ENCODE results near the gene TP53BP2.

The TP53BP2 gene

GRCh38 chr1:223852337-223852736 is 6.6 kb upstream of the TP53BP2 start:
- TF ChIP-seq CTCF (IDR thresholded peaks at IDR 0.05; ENCODE audit: poor library complexity, severe bottlenecking) = no peak
- Histone ChIP-seq H3K27me3 (ENCODE audit: insufficient read depth, poor library complexity, severe bottlenecking) (no peaks in the 10 kb centered on the region), H3K27ac (ENCODE audit: poor library complexity, severe bottlenecking) (no peak overlapping the region), H3K4me3 (ENCODE audit: severe bottlenecking) (no peak overlapping the region), H3K36me3 (ENCODE audit: low read depth) (no peaks in the 10 kb centered on the region), H3K4me1 (ENCODE audit: insufficient read depth, poor library complexity, severe bottlenecking) (no peaks in the 10 kb centered on the region), H3K9me3 (ENCODE audit: severe bottlenecking) (no peaks in the 10 kb centered on the region)
- ATAC-seq (ENCODE audit: low read depth) = no peak
- DNase-seq (ENCODE audit: low spot score) = no peak

DNA sequence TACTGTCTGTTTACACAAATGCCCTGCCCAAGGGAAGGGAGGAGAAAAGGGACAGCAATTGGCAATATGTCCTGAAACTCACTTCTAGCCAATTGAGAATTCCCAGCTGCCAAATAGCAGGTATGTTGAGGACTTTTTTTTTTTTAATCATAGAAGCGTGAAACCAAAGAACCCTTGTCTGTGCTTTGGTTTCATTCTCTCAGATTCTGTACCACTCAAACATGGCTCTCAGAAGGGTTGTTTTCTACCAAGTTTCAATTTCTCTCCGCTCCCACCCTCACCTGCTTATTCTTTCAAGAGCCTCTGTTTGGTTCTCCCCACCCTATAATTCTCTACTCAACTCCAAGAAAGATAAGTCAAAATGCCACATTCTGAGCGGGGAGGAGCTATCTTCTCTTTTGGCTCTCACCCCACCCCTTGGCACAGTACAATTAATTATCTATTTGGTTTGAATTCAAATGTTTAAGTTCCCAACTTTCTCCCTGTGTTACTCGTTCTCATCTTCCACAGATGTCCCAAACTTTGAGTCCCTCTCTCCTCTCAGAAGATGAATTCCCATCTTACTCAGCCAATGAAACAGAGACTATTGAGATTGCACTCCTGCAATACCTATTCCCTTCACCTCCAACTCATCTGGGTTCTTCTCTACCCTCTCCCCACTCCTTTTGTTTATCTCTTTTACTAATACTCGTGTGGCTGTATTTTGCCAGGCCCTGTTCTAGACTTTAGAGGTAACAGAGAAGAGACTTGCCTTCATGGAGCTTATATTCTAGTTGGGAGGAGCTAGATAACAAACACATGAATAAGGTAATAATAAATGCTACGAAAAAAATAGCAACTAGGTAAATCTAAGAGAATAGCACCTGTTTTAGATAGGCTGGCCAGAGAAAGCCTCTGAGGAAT is 3.9 kb upstream of the TP53BP2 start:
- Histone ChIP-seq H3K27ac (ENCODE audit: poor library complexity, severe bottlenecking) (no peak overlapping the region), H3K4me3 (ENCODE audit: severe bottlenecking) (no peak overlapping the region), H3K27me3 (ENCODE audit: insufficient read depth, poor library complexity, severe bottlenecking) (no peaks in the 10 kb centered on the region), H3K36me3 (ENCODE audit: low read depth) (no peaks in the 10 kb centered on the region), H3K9me3 (ENCODE audit: severe bottlenecking) (no peaks in the 10 kb centered on the region), H3K4me1 (ENCODE audit: insufficient read depth, poor library complexity, severe bottlenecking) (no peaks in the 10 kb centered on the region)
- no peak for TF ChIP-seq CTCF (IDR thresholded peaks at IDR 0.05; ENCODE audit: poor library complexity, severe bottlenecking)
- no peak for ATAC-seq (ENCODE audit: low read depth)
- DNase-seq (ENCODE audit: low spot score) = no peak

DNA sequence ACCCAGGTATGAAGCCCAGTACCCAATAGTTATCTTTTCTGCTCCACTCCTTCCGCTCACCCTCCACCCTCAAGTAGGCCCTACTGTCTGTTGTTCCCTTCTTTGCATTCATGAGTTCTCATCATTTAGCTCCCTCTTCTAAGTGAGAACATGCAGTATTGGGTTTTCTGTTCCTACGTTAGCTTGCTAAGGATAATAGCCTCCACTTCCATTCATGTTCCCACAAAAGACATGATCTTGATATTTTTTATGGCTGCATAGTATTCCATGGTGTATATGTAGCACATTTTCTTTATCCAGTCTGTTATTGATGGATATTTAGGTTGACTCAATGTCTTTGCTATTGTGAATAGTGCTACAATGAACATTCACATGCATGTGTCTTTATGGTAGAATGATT is 2.8 kb upstream of the TP53BP2 start:
- no peaks in the 10 kb centered on the region for H3K27me3 ChIP-seq (ENCODE audit: insufficient read depth, poor library complexity, severe bottlenecking)
- DNase-seq (ENCODE audit: low spot score) (no peak), ATAC-seq (ENCODE audit: low read depth) (no peak)
- no peak overlapping the region for H3K27ac ChIP-seq (ENCODE audit: poor library complexity, severe bottlenecking)
- H3K4me3 ChIP-seq (ENCODE audit: severe bottlenecking) = no peak overlapping the region
- H3K9me3 ChIP-seq (ENCODE audit: severe bottlenecking) = no peaks in the 10 kb centered on the region
- no peaks in the 10 kb centered on the region for H3K36me3 ChIP-seq (ENCODE audit: low read depth)
- no peaks in the 10 kb centered on the region for H3K4me1 ChIP-seq (ENCODE audit: insufficient read depth, poor library complexity, severe bottlenecking)
- TF ChIP-seq CTCF (IDR thresholded peaks at IDR 0.05; ENCODE audit: poor library complexity, severe bottlenecking) = no peak

GRCh38 chr1:223847781-223848345 is 2.1 kb upstream of the TP53BP2 start:
- Histone ChIP-seq H3K9me3 (ENCODE audit: severe bottlenecking) (no peaks in the 10 kb centered on the region), H3K27me3 (ENCODE audit: insufficient read depth, poor library complexity, severe bottlenecking) (no peaks in the 10 kb centered on the region), H3K36me3 (ENCODE audit: low read depth) (no peaks in the 10 kb centered on the region), H3K27ac (ENCODE audit: poor library complexity, severe bottlenecking) (no peak overlapping the region), H3K4me3 (ENCODE audit: severe bottlenecking) (no peak overlapping the region), H3K4me1 (ENCODE audit: insufficient read depth, poor library complexity, severe bottlenecking) (no peaks in the 10 kb centered on the region)
- DNase-seq (ENCODE audit: low spot score) (no peak), ATAC-seq (ENCODE audit: low read depth) (no peak)
- no peak for TF ChIP-seq CTCF (IDR thresholded peaks at IDR 0.05; ENCODE audit: poor library complexity, severe bottlenecking)

All from RWPE2 (cell line).